Gastroesophageal sphincter (tissue), 3 donors: Measurements from ENCODE around the gene MYPOP.

Experiments
- EP300 ChIP-seq: sonication (generic); formaldehyde crosslinking; IDR thresholded peaks from one replicate; pipeline ENCODE4 v1.6.1; 2017; ENCODE audit warnings: antibody characterized with exemption, mild to moderate bottlenecking
- POLR2A ChIP-seq, 2 donors: fragments of 450-650 bp; IDR thresholded peaks; one replicate each; pipeline ENCODE4 v1.6.1; 2017; ENCODE audit warnings: antibody characterized with exemption in 2 of 2, mild to moderate bottlenecking in 2 of 2, moderate library complexity in 1 of 2
- POLR2AphosphoS5 ChIP-seq: sonication (generic); formaldehyde crosslinking; IDR thresholded peaks from one replicate; pipeline ENCODE4 v1.6.1; 2017; ENCODE audit warnings: antibody characterized with exemption
- TF ChIP-seq, protein P1 (sequence below), 4 experiments: fragments of 200-600 bp in 2 of 4; fragments of 450-650 bp in 2 of 4; sonication (generic) in 1 of 4; IDR thresholded peaks; one replicate each; pipeline ENCODE4 v1.5.1; 2017 to 2019; ENCODE audit warnings: antibody characterized with exemption in 4 of 4, mild to moderate bottlenecking in 2 of 4, moderate library complexity in 2 of 4

DNA sequence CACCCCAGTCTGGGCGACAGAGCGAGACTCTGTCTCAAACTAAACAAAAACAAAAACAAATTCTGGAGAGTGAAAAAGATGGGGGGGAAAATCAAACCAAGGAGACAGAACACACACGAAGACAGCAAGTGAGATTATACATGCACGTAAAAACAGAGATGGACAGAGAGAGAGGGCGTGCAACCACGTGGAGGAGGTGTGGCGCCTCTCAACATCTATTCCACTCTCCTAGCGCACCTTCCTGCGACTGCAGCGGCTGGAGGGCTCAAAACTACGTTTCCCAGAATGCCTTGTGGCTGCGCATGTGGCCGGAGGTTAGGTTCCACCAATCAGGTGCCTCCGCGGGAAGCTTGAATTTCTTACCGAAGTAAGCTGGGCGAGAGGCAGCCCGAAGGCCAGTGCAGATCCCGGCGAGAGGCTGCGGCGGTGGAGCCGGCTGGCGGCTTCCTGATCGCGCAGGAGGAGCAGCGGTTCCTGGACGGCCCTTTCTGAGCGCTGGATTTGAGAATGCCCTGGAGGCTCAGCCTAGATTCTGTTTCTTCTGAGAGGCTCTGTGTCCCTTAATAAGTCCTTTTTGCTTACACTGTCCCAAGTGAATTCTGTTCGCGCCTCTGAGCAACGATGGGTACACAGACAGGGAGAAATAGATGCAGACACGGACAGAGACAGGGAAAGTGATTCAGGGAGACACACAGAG lies 25.3 kb upstream of the MYPOP start:
- TF ChIP-seq, protein P1, sequence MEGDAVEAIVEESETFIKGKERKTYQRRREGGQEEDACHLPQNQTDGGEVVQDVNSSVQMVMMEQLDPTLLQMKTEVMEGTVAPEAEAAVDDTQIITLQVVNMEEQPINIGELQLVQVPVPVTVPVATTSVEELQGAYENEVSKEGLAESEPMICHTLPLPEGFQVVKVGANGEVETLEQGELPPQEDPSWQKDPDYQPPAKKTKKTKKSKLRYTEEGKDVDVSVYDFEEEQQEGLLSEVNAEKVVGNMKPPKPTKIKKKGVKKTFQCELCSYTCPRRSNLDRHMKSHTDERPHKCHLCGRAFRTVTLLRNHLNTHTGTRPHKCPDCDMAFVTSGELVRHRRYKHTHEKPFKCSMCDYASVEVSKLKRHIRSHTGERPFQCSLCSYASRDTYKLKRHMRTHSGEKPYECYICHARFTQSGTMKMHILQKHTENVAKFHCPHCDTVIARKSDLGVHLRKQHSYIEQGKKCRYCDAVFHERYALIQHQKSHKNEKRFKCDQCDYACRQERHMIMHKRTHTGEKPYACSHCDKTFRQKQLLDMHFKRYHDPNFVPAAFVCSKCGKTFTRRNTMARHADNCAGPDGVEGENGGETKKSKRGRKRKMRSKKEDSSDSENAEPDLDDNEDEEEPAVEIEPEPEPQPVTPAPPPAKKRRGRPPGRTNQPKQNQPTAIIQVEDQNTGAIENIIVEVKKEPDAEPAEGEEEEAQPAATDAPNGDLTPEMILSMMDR (IDR thresholded peaks at IDR 0.05): peak in 1 of 4 experiments; percentile 24
- TF ChIP-seq EP300 (no peak), POLR2A (IDR thresholded peaks at IDR 0.05) (no peak), POLR2AphosphoS5 (no peak)
